SK-N-MC (cell line): ENCODE measurements around the gene ARG2.
"Not testable (repeated sequence)": the region's sequence is repeated elsewhere in the genome, so short reads cannot be mapped to it uniquely, and the experiment has no call there.

Source experiments
- DNase-seq: peaks from one replicate; pipeline ENCODE4 v3.0.0-alpha.2; 2011; ENCODE audit warnings: low read depth, low spot score
- H3K27ac ChIP-seq: fragments of 200-600 bp; sonication (generic); 2 replicates; pipeline ENCODE4 v1.5.1; 2016; ENCODE audit warnings: mixed run types
- H3K36me3 ChIP-seq: fragments of 200-600 bp; sonication (generic); 2 replicates; pipeline ENCODE4 v1.6.1; 2017; ENCODE audit warnings: antibody characterized with exemption, low read length, mixed read lengths; ENCODE audit not compliant: insufficient read depth
- H3K4me3 ChIP-seq: fragments of 200-600 bp; sonication (generic); 2 replicates; pipeline ENCODE4 v1.5.1; 2016
- H3K9ac ChIP-seq: fragments of 200-600 bp; sonication (generic); 2 replicates; pipeline ENCODE4 v1.8.0; 2017; ENCODE audit warnings: mixed run types, mixed read lengths; ENCODE audit not compliant: insufficient read length
- H3K9me3 ChIP-seq: fragments of 200-600 bp; sonication (generic); 2 replicates; pipeline ENCODE4 v1.6.1; 2017; ENCODE audit warnings: low read depth, mild to moderate bottlenecking, antibody characterized with exemption, low read length, moderate library complexity, mixed read lengths
- EZH2 ChIP-seq: fragments of 200-600 bp; sonication (generic); IDR thresholded peaks from one replicate; pipeline ENCODE4 v1.6.1; 2017; ENCODE audit warnings: antibody characterized with exemption
- FOXP2 ChIP-seq: optimal IDR thresholded peaks from 2 replicates; pipeline ENCODE3; 2011; ENCODE audit warnings: mild to moderate bottlenecking, moderate library complexity; ENCODE audit not compliant: insufficient read depth; ENCODE audit errors: extremely low read length, control extremely low read depth
- POLR2AphosphoS5 ChIP-seq: IDR thresholded peaks from 2 replicates; pipeline ENCODE4 v1.6.1; 2012; ENCODE audit warnings: mild to moderate bottlenecking, low read depth, low read length, borderline replicate concordance

Gene ARG2

GRCh38 chr14:67620217-67620785 lies 581 bp downstream of the ARG2 start:
- Histone ChIP-seq H3K36me3 (peaks cover 14% of the 10 kb centered on the region), H3K9me3 (no peaks in the 10 kb centered on the region), H3K4me3 (peak overlapping the region; percentile 90), H3K9ac (peak overlapping the region; percentile 77), H3K27ac (no peak overlapping the region)
- TF ChIP-seq POLR2AphosphoS5: no peak
- DNase-seq: no peak

GRCh38 chr14:67622675-67623074 lies 3.0 kb downstream of the ARG2 start:
- peak overlapping the region; percentile 72 for H3K4me3 ChIP-seq
- DNase-seq: peak; percentile 76
- H3K27ac ChIP-seq: peak overlapping the region; percentile 97
- no peaks in the 10 kb centered on the region for H3K9me3 ChIP-seq
- peak overlapping the region; percentile 71 for H3K9ac ChIP-seq
- TF ChIP-seq POLR2AphosphoS5 (peak; percentile 19; the same call in 1 of the 2 replicates), EZH2 (no peak)
- peaks cover 14% of the 10 kb centered on the region for H3K36me3 ChIP-seq

GRCh38 chr14:67623114-67623513 lies 3.4 kb downstream of the ARG2 start:
- H3K36me3 ChIP-seq: peaks cover 14% of the 10 kb centered on the region
- TF ChIP-seq EZH2: no peak
- TF ChIP-seq FOXP2: no peak
- TF ChIP-seq POLR2AphosphoS5: no peak; the same call in 1 of the 2 replicates
- DNase-seq: peak; percentile 66
- no peaks in the 10 kb centered on the region for H3K9me3 ChIP-seq
- peak overlapping the region; percentile 72 for H3K4me3 ChIP-seq
- peak overlapping the region; percentile 71 for H3K9ac ChIP-seq
- H3K27ac ChIP-seq: peak overlapping the region; percentile 97

DNA sequence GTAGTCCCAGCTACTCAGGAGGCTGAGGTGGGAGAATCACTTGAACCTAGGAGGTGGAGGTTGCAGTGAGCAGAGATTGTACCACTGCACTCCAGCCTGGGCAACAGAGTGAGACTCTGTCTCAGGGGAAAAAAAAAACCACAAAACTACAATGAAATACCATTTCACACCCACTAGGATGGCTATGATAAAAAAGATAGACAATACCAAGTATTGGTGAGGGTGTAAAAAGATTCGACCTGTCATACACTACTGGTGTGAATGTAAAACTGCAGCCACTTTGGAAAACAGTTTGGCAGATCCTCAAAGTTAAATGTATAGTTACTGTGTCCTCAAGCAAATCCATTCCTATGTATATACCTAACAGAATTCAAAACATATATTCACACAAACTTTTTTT lies 6.4 kb downstream of the ARG2 start:
- H3K27ac ChIP-seq, DNase-seq, H3K9ac ChIP-seq, H3K4me3 ChIP-seq, H3K9me3 ChIP-seq: not testable (repeated sequence)
- H3K36me3 ChIP-seq: peaks cover 14% of the 10 kb centered on the region

- H3K27ac ChIP-seq: no peak overlapping the region
- no peak overlapping the region for H3K9ac ChIP-seq
- no peak overlapping the region for H3K4me3 ChIP-seq
- peaks cover 14% of the 10 kb centered on the region for H3K36me3 ChIP-seq
- DNase-seq: no peak
- H3K9me3 ChIP-seq: no peaks in the 10 kb centered on the region
- TF ChIP-seq FOXP2 (no peak), EZH2 (no peak), POLR2AphosphoS5 (no peak)
These were observed 7.8 kb downstream of the ARG2 start for GRCh38 chr14:67627519-67627918.

- H3K27ac ChIP-seq: no peak overlapping the region
- H3K4me3 ChIP-seq: no peak overlapping the region
- no peaks in the 10 kb centered on the region; the same call in 1 of the 2 replicates for H3K36me3 ChIP-seq
- DNase-seq: no peak
- H3K9me3 ChIP-seq: no peaks in the 10 kb centered on the region
- TF ChIP-seq FOXP2: no peak
- H3K9ac ChIP-seq: no peak overlapping the region
These were observed 10.5 kb downstream of the ARG2 start for GRCh38 chr14:67630186-67630585.

- no peak for TF ChIP-seq FOXP2
- no peak for TF ChIP-seq EZH2
- TF ChIP-seq POLR2AphosphoS5: no peak
- Histone ChIP-seq H3K27ac (no peak overlapping the region), H3K4me3 (no peak overlapping the region), H3K36me3 (no peaks in the 10 kb centered on the region), H3K9ac (no peak overlapping the region), H3K9me3 (no peaks in the 10 kb centered on the region)
- no peak for DNase-seq
These were observed 11.2 kb downstream of the ARG2 start for GRCh38 chr14:67630938-67631337.

DNA sequence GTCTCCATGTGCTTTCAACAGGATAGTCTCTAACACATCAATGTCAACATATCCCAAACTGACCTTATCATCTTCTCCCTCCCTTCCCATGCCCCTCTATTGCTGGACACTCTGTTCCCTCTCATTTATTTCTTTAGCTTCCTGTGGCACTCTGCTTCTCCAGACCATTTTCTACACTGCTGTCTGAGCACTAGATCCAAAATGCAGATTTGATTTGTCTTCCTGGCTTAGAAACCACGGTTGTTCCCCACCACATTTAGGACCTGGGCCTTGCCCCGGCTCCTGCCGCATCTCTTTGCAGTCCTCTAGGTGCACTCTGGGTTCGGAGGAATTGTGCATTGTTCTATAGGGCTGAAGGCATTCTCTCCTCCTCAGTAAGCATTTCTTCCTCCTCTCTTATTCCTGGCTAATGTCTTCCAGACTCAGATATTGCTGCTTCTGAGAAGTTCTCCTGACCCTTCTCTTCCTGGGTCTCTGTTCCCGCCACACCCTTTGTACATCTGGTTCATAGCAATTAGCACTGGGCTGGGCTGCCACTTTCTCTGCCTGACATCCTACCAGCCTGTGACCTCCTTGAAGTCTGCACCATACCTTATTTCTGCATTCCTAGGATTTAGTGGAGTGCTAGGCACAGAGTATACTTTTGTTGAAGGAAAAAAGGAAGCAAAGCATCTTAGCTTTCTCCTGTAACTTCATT lies 13.9 kb downstream of the ARG2 start:
- DNase-seq: no peak
- H3K9me3 ChIP-seq: no peaks in the 10 kb centered on the region
- H3K36me3 ChIP-seq: no peaks in the 10 kb centered on the region
- no peak overlapping the region for H3K27ac ChIP-seq
- no peak overlapping the region for H3K4me3 ChIP-seq
- TF ChIP-seq POLR2AphosphoS5 (no peak), EZH2 (no peak), FOXP2 (no peak)
- no peak overlapping the region for H3K9ac ChIP-seq

- no peaks in the 10 kb centered on the region for H3K9me3 ChIP-seq
- no peak overlapping the region for H3K4me3 ChIP-seq
- peak overlapping the region; percentile 60; the same call in 1 of the 2 replicates for H3K27ac ChIP-seq
- H3K36me3 ChIP-seq: no peaks in the 10 kb centered on the region
- DNase-seq: no peak
- TF ChIP-seq FOXP2: no peak
- TF ChIP-seq POLR2AphosphoS5: no peak
- TF ChIP-seq EZH2: no peak
- peak overlapping the region; percentile 45 for H3K9ac ChIP-seq
These were observed 16.7 kb downstream of the ARG2 start for GRCh38 chr14:67636361-67636919.
